NOMO-1 treated with dmso at 0.1 percent for 144 hours (cell line): ENCODE results near the gene GLIS1.

ENCODE experiments used
- DNase-seq: peaks from one replicate; lab custom pipeline; 2025; ENCODE audit not compliant: unreplicated experiment; lab: John Stamatoyannopoulos, UW

The GLIS1 gene

DNA sequence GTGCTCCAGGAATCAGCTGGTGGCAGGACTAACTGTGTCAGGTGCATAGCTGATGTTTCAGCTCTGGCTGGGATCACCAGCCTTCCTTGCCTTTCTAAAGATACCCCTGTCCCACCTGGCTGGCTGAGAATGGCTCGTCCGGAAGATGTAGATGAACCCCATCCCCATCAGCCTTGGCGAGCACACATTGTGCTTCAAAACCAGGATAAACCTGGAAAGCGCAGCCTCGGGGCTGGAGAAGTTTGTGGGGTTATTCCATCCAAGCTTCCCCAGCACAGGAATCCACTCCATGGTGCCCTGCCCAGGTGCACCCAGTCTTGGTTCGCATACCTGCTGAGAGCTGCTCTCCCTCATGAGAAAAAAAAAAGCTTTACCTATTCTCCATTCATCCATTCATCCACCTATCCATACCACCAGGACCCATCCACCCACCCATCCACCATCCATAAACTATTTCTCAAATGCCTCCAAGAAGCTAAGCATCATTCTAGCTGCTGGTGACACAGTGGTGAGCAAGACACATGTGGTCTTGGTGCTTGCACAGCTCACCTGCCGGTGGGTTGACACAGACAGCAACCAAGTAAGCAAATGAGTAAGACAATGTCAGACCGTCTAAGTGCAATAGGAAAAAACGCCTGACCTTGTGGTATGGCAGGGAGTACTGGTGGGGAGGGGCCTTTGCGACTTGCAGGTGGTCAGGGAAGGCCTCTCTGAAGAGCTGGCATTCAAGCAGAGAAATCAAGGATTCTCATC is 185.8 kb downstream of the GLIS1 start:
- DNase-seq = no peak

DNA sequence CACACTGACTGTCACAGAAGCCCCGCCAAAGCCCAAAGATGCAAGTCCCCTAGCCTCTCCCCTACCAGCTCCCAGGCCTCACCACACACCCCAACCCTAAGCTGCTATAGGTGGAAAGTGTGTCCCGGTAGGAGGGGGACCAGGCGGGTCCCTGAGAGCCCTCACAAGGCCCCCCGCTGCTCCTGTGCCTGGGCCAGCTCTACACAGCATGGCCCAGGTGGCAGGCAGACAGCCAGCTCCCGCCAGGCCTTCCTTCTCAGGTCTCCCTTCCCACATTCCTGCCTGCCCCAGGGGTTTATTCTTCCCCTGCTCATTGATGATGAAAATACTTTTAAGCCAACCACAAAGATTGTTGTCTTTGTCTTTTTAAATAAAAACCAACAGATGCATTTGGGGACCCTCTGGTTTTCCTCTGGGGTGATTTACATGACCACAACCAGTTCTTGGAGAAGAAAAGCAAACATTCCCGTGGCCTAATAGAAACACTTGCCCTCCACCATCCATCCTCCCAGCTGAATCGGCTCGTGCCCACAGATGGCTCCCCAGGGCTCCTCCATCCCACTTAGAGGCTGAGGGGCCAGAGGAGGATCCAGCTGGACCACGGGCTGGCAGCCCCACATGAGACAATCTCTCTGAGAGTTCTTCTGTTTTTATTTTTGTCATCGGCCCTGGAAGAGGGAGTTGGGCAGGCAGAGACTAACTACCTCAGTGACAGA is 186.7 kb downstream of the GLIS1 start:
- no peak for DNase-seq

- DNase-seq = no peak
Observed at GRCh38 chr1:53551428-53551995, 187.5 kb downstream of the GLIS1 start.

DNA sequence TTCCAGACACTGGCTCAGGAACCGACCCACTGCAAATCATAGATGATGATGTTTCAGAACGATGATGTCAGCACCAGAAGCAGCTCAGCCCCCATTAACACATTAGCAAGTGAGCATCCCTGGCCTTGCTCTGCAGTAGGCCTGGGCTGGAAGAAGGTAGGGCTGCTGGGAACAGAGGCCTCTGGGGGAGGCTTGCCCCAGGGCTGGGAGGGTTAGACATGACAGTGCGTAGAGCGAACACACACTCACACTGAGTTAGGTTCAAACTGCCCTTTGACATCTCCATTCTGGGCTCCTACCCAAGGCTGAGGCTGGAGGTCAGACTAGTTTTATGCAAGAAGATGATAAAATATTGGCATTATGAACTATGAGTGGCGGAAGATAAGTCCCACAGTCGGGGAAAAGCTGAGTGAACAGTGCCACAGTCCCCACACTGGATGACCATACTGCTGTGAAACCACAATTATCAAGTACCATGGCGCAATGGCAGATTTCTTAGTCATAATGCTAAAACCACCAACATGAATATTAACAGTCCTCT is 188.7 kb downstream of the GLIS1 start:
- DNase-seq = peak; percentile 6

DNA sequence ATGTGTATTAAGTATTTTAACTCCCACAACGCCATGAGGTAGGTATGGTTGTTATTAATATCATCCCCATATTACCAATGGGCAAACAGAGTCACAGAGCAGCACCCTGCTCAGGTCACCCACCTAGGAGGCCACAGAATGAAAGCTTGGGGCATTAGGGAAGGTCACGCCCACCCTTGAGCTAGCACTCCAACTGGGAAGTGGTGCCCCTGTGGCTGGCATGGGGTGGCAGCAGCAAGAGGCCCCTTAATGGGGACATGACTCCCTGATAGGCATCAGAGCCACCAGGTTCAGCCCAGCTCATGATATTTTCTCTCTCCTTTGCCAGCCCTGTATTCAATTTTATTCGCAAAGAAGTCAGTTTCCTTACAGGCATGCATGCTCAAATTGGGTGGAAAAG is 189.2 kb downstream of the GLIS1 start:
- DNase-seq = no peak

DNA sequence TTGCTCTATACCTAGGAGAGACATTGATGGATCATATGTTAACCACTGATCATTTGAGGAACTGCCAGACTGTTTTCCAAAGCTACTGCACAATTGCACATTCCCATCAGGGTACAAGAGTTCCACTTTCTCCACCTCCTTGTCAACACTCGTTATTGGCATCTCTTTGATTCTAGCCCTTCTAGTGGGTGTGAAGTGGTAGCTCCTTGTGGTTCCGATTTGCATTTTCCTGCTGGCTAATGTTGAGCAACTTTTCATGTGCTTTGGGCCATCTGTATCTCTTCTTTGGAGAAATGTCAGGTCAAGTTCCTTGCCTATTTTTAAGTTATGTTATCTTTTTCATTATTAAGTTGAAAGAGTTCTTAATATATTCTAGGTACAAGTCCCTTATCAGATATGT is 189.7 kb downstream of the GLIS1 start:
- no peak for DNase-seq

DNA sequence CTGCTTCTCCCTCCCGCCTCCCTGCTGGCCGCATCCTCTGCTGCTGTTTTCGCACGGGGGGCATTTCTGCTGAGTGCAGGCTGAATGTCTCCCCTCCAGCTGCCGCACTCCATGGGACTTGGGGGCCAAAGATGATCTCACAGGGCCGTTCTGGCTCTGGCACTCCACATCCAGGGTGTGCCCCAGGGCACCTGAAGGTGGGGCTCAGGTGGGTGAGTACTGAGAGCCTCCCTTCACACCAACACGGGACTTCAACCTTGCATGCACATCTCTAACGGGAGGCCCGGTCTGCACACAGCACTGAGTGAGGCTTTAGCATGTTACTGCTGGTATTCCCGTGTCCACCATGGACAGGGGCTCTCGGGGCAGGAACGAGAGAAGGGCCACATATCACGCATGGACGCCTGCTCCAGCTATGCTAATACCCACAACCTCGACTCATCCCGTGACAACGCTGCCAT is 190.9 kb downstream of the GLIS1 start:
- no peak for DNase-seq

- no peak for DNase-seq
Observed at GRCh38 chr1:53547231-53547790, 191.7 kb downstream of the GLIS1 start.

DNA sequence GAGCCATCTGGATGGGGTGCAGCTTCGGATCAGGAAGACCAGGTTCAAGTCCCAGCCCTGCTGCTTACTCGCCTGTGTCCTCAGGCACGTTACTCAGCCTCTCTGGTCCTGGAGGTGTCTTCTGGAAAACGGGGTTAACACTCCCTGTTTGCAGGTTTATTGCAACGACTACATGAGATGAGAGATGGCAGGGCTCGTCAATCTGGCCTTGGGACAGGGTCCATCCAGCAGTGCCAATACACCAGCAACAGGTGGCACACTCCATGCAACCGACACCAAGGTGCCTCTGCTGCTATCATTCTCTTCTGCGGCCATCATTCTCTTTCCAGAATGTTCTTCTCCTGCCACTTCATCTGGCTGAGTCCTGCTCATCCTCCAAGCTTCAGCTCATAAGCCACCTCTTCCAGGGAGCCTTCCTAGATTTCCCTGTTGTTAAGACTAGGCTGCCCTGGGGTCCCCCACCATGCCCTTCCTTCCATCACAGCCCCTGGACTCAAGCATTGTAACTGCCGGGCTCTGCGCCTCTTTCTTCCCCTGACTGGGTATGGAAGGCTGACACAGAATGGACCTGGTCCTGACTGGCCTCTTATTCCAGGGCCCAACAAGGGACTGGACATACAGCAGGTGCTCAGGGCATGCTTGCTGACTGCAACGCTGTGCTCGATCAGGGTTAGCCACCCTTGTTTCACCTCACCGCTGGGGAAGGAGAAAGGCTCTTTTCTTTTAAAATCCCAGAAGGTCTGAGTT is 192.4 kb downstream of the GLIS1 start:
- DNase-seq = no peak

GRCh38 chr1:53545663-53546408 is 193.1 kb downstream of the GLIS1 start:
- no peak for DNase-seq

DNA sequence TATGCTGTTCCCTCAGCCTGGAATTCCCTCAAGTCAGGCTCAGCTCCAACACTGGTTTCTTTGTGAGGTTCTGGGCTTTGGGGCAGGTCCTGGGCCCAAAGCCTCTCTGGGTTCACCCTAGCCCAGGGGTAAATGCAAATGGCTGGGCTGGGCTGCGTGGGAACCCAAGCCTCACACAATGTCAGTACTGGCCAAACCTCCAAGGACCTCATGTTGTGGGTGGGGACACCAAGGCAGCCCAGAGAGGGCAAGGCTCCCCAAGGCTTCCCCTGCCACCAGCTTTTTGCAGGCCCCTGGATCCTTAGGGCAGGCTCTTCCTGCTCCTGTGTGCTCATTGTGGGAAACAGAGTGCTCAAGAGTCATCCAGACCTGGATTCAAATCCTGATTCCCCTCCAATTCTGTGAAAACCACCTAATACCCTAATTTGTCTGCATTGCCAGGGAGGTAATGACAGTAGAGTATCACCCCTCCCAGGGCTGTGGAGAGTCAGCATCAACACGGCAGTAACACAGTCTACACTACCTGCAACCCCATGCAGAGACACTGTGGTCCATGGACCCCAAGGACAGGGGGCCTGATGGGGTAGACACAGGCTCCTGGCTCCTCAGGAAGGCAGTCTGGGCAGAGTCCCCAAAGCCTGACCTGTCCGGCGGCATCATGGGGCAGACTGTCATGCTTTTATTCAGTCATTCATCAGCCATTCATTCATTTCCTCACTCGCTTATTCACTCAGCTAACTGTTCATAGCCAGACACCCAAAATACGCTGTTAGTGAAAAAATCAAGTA is 194.0 kb downstream of the GLIS1 start:
- no peak for DNase-seq

- DNase-seq = no peak
Observed at GRCh38 chr1:53543778-53544695, 194.9 kb downstream of the GLIS1 start.

- no peak for DNase-seq
Observed at GRCh38 chr1:53543130-53543777, 195.7 kb downstream of the GLIS1 start.

DNA sequence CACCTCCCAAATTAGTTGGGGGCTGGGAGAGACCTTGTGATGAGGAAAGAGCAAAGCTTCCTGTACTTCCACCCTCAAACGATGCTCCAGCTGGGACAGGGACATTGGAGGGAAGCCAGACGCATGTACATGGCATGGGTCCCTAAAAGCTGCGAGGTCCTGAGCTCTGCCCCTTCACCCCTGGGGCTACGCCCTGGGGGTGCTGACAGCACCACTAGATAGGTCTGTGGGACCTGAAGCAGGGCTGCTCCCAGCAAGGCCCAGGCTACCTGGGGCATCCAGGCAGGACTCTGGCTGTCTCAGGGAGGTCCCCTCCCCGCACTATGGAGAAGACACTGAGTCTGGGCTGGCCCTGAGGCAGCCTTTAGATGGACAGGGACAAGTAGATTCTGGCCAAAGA is 196.4 kb downstream of the GLIS1 start:
- no peak for DNase-seq

DNA sequence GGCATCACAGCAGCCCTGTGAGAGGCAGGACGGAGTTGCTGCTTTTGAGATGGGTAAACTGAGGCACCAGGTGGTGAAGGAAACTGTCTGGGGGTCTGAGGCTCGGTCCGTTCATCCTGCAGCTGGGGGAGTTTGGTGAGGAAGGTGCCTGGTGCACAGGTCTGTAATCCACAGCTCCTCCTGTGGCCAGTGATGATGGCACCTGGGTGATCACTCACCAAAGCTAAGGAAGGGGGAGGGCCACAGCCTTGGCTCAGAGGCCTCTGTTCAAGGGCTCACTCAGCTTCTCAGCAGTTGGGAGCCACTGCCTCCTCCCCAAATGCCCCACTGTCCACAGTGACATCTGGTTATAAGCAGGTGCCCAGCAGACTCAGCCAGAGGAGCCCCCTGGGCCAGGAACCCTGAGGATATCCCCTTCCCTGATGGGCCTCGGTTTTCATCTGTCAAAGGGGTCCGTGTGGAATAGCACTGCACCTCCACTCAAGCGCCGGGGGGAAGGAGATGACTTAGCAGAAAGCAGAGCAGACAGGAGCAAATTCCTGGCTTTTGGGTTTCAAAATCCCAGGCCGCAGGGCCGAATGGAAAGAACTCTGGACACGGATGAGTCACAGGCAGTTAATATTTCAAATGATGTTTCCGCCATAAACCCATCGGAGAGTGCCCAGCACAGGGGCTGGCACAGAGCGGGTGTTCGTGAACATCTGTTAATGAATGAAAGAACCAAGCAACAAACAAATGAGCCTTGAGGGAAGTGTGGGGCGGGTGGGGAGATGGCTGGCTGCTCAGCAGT is 197.0 kb downstream of the GLIS1 start:
- no peak for DNase-seq

DNA sequence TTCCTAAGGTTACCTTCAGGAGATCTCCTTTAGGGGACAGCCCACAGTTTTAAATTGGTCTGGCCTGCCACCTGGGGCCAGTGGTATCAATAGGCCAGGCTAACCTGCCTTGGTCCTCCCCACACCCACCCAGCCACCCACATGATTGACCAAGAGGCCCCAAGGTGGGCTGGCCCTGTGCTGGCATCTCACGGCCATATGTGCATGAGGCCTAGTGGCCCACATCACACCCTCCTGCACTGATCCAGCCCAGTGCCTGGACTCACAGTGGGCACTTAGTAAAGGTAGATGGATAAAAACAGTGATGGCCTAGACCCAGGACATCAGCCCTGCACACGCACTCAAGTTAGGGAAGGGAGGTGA is 197.7 kb downstream of the GLIS1 start:
- DNase-seq = no peak

- DNase-seq = no peak
Observed at GRCh38 chr1:53540604-53541262, 198.2 kb downstream of the GLIS1 start.
